Thyroid gland (tissue), 4 donors: ENCODE data around the gene CSRNP3. TPM values are rescaled to one million over a fixed set of nuclear protein-coding genes. Genes with fewer than 3 reads are reported as not detected.

Source experiments
- DNase-seq, 2 donors: peaks; one replicate each; pipeline ENCODE4 v3.0.0-alpha.2; 2019
- H3K27ac ChIP-seq, 3 donors: fragments of 200-600 bp; sonication (generic); 1 replicate in 2 of 3; 2 replicates in 1 of 3; pipeline ENCODE4 v1.5.1; 2016 to 2019; ENCODE audit warnings: mild to moderate bottlenecking in 1 of 3, moderate library complexity in 1 of 3
- H3K27me3 ChIP-seq: fragments of 200-600 bp; sonication (generic); one replicate; pipeline ENCODE4 v1.5.1; 2019
- H3K36me3 ChIP-seq, 2 donors: fragments of 200-600 bp; sonication (generic); one replicate each; pipeline ENCODE4 v1.5.1; 2016 to 2019
- H3K4me1 ChIP-seq, 2 donors: fragments of 200-600 bp; sonication (generic); one replicate each; pipeline ENCODE4 v1.5.1; 2017 to 2019
- H3K4me3 ChIP-seq, 3 donors: fragments of 200-600 bp; sonication (generic); replicated peaks in 1 of 3; 1 replicate in 2 of 3; 2 replicates in 1 of 3; pipeline ENCODE4 v1.5.1; 2016; ENCODE audit warnings: mild to moderate bottlenecking in 1 of 3
- H3K9me3 ChIP-seq: fragments of 200-600 bp; sonication (generic); one replicate; pipeline ENCODE4 v1.5.1; 2017
- CTCF ChIP-seq, 6 experiments: fragments of 200-600 bp in 3 of 6; fragments of 450-650 bp in 3 of 6; sonication (generic) in 3 of 6; IDR thresholded peaks; one replicate each; pipeline ENCODE4 v1.5.1; 2016 to 2019; ENCODE audit warnings: antibody characterized with exemption in 6 of 6, mild to moderate bottlenecking in 2 of 6, inconsistent platforms in 1 of 6, moderate library complexity in 1 of 6
- POLR2A ChIP-seq, 2 donors: fragments of 450-650 bp; IDR thresholded peaks; one replicate each; pipeline ENCODE4 v1.6.1; 2017; ENCODE audit warnings: antibody characterized with exemption in 2 of 2, mild to moderate bottlenecking in 2 of 2, moderate library complexity in 1 of 2
- WGBS, 2 donors: methylation state at CpG; one replicate each; pipeline ENCODE4 v1.1.5; 2017; 5-methylcytosine and 5-hydroxymethylcytosine counted together
- intact Hi-C: fragments of 100-400 bp; cut with DNase I; formaldehyde crosslinking; loops from one replicate; pipeline ENCODE4 v1.15.1; 2023
- total RNA-seq, 4 donors: library from RNA; depleted of rRNA; stranded (reverse); fragments of >200 nt; gene quantifications; one replicate each; pipeline ENCODE4 v1.2.3, GENCODE V29; 2016

Gene CSRNP3, protein sequence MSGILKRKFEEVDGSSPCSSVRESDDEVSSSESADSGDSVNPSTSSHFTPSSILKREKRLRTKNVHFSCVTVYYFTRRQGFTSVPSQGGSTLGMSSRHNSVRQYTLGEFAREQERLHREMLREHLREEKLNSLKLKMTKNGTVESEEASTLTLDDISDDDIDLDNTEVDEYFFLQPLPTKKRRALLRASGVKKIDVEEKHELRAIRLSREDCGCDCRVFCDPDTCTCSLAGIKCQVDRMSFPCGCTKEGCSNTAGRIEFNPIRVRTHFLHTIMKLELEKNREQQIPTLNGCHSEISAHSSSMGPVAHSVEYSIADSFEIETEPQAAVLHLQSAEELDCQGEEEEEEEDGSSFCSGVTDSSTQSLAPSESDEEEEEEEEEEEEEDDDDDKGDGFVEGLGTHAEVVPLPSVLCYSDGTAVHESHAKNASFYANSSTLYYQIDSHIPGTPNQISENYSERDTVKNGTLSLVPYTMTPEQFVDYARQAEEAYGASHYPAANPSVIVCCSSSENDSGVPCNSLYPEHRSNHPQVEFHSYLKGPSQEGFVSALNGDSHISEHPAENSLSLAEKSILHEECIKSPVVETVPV
- total RNA-seq, result 10 to 100 TPM in 2 of 4 donors, 1 to 10 TPM in 2; 6.0 to 16.5 (median 9.9) TPM

DNA sequence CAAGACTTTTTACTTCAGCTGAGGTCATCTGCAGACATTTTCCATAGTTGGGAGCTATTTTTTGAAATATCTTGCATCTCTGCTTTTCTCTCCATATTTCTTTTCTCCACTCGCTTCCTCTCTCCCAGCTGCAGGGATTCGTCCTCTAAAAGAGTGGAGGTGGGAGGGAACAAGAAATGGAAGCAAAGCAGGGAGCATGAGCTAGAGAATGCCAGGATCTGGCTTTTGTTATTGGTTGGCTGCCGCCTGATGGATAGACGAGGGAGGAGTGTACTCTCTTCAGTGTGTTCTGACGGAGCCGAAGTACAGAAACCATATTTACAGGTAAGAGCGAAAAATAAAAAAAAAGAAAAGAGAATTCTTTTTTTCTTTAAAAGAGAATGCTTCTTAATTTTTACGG, at the start of gene CSRNP3:
Gene CSRNP3 (plus strand): TSS at position 282 of the 400 bp plus-strand sequence. CDS start 125,368 bp downstream, outside the sequence.
- no peaks in the 10 kb centered on the region for H3K27me3 ChIP-seq
- 23 to 27% methylated on average over 8 of the region's 8 CpGs for WGBS, 2 donors
- peaks cover 0 to 6% of the 10 kb centered on the region in 2 donors for H3K4me1 ChIP-seq
- peak within 1 kb of the TSS in 1 of 3 donors; percentile 1 for H3K27ac ChIP-seq
- no peaks in the 10 kb centered on the region for H3K36me3 ChIP-seq
- no peaks in the 10 kb centered on the region for H3K9me3 ChIP-seq
- peak; percentile 70 to 78 for DNase-seq
- H3K4me3 ChIP-seq, result peak within 1 kb of the TSS in 2 of 3 donors; percentile 22 to 75
- TF ChIP-seq CTCF (IDR thresholded peaks at IDR 0.05) (no peak), POLR2A (IDR thresholded peaks at IDR 0.05) (peak in 1 of 2 donors; percentile 70)
- intact Hi-C loops, result no loop called here

DNA sequence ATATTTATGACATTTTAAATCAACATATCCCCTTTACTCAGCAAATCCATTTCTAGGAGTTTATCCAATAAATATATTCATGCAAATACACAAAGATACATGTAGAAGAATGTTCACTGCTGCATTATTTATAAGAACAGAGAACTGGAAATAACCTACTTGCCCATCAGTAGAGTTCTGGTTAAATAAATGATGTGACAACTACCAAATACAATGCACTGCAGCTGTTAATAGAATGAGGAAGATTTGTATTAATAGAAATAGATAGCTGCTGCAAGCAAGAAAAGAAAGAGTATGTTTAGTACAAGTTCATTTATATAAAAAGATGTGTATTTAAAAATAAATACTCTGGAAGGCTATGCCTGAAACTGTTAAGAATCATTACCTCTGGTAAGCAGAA, 49.3 kb upstream of the CSRNP3 start:
- DNase-seq, result no peak
- H3K4me3 ChIP-seq, result no peak overlapping the region
- H3K27ac ChIP-seq, result no peak overlapping the region
- no peaks in the 10 kb centered on the region for H3K9me3 ChIP-seq
- intact Hi-C loops, result no loop called here
- H3K4me1 ChIP-seq, result no peaks in the 10 kb centered on the region
- no peaks in the 10 kb centered on the region for H3K36me3 ChIP-seq
- TF ChIP-seq POLR2A (IDR thresholded peaks at IDR 0.05) (no peak), CTCF (IDR thresholded peaks at IDR 0.05) (no peak)
- no peaks in the 10 kb centered on the region for H3K27me3 ChIP-seq

DNA sequence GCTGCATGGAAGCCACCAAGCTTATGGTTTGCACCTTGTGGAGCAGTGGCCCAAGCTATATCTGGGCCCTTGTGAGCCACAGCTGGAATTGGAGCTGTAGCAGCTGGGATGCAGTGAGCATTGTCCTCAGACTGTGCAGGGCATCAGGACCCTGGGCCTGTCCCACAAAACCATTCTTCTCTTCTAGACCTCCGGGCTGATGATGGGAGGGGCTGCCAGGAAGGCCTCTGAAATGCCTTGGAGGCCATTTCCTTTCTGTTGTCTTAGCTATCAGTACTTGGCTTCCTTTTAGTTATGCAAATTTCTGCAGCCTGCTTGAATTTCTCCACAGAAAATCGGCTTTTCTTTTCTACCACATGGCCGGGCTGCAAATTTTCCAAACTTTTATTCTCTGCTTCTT, 46.4 kb upstream of the CSRNP3 start:
- no peak overlapping the region for H3K4me3 ChIP-seq
- TF ChIP-seq POLR2A (IDR thresholded peaks at IDR 0.05) (no peak), CTCF (IDR thresholded peaks at IDR 0.05) (no peak)
- intact Hi-C loops, result no loop called here

GRCh38 chr2:165425556-165425955, 43.9 kb upstream of the CSRNP3 start:
- WGBS, 2 donors, result 90 to 92% methylated on average over 2 of the region's 2 CpGs
- Histone ChIP-seq H3K27me3 (no peaks in the 10 kb centered on the region), H3K4me3 (no peak overlapping the region), H3K36me3 (no peaks in the 10 kb centered on the region), H3K9me3 (no peaks in the 10 kb centered on the region), H3K4me1 (no peaks in the 10 kb centered on the region), H3K27ac (no peak overlapping the region)
- TF ChIP-seq POLR2A (IDR thresholded peaks at IDR 0.05), result no peak
- TF ChIP-seq CTCF (IDR thresholded peaks at IDR 0.05), result no peak
- DNase-seq, result no peak
- intact Hi-C loops, result no loop called here

More for the DNA sequence above, 46.4 kb upstream of the CSRNP3 start:
- no peaks in the 10 kb centered on the region for H3K27me3 ChIP-seq
- no peaks in the 10 kb centered on the region for H3K36me3 ChIP-seq
- H3K27ac ChIP-seq, result no peak overlapping the region
- WGBS, 2 donors, result 88 to 90% methylated on average over 3 of the region's 3 CpGs
- no peaks in the 10 kb centered on the region for H3K9me3 ChIP-seq
- no peaks in the 10 kb centered on the region for H3K4me1 ChIP-seq
- no peak for DNase-seq

GRCh38 chr2:165427686-165428085, 41.8 kb upstream of the CSRNP3 start:
- WGBS, 2 donors, result 94 to 98% methylated on average over 3 to 4 of the region's 4 CpGs
- Histone ChIP-seq H3K4me1 (no peaks in the 10 kb centered on the region), H3K9me3 (no peaks in the 10 kb centered on the region), H3K36me3 (no peaks in the 10 kb centered on the region), H3K27me3 (no peaks in the 10 kb centered on the region), H3K4me3 (no peak overlapping the region), H3K27ac (no peak overlapping the region)
- DNase-seq, result no peak
- TF ChIP-seq CTCF (IDR thresholded peaks at IDR 0.05), result no peak
- no peak for TF ChIP-seq POLR2A (IDR thresholded peaks at IDR 0.05)
- intact Hi-C loops, result no loop called here
